K562 (cell line): ENCODE measurements around the gene IQUB. TPM values are rescaled to one million over a fixed set of nuclear protein-coding genes. Genes with fewer than 3 reads are reported as not detected.
A peak's percentile ranks its signal among the peaks of the same experiment; 100 is the strongest.

ENCODE experiments used
- ARID1B ChIP-seq: fragments of 450-650 bp; IDR thresholded peaks from 2 replicates; pipeline ENCODE4 v1.6.1; 2016; ENCODE audit warnings: antibody characterized with exemption, mild to moderate bottlenecking, inconsistent platforms
- BHLHE40 ChIP-seq: IDR thresholded peaks from 2 replicates; pipeline ENCODE4 v1.6.1; 2011; ENCODE audit warnings: low read length, improper control_type of control experiment
- CBFA2T2 ChIP-seq: fragments of 450-650 bp; conservative IDR thresholded peaks from 2 replicates; pipeline ENCODE4 v1.6.1; 2017; ENCODE audit warnings: mild to moderate bottlenecking
- CBX1 ChIP-seq: sonication (generic); IDR thresholded peaks from 2 replicates; pipeline ENCODE4 v1.6.1; 2016; ENCODE audit warnings: antibody characterized with exemption, low read depth, mild to moderate bottlenecking
- CXXC5 ChIP-seq: fragments of 250-450 bp; sonication (Bioruptor Pico); IDR thresholded peaks from 2 replicates; pipeline ENCODE4 v1.8.0; 2022; ENCODE audit warnings: inconsistent platforms, mild to moderate bottlenecking, moderate library complexity
- ETS2 ChIP-seq: IDR thresholded peaks from 2 replicates; pipeline ENCODE4 v1.6.1; 2016; ENCODE audit warnings: borderline replicate concordance, missing genetic modification characterization, mild to moderate bottlenecking, moderate library complexity, missing compliant biosample characterization; ENCODE audit not compliant: poor library complexity, severe bottlenecking
- FOXK2 ChIP-seq, 2 experiments: fragments of 450-650 bp; IDR thresholded peaks in 1 of 2; conservative IDR thresholded peaks in 1 of 2; 2 replicates each; pipeline ENCODE4 v1.6.1; 2016; ENCODE audit warnings: low read depth in 2 of 2, mild to moderate bottlenecking in 1 of 2
- GABPA ChIP-seq: fragments of 200-800 bp; sonication (Bioruptor generic); conservative IDR thresholded peaks from 2 replicates; pipeline ENCODE4 v1.6.1; 2016; ENCODE audit warnings: low read depth, missing genetic modification characterization, missing compliant biosample characterization
- HDAC3 ChIP-seq: fragments of 450-650 bp; IDR thresholded peaks from 2 replicates; pipeline ENCODE4 v1.6.1; 2018; ENCODE audit warnings: borderline replicate concordance, mild to moderate bottlenecking, moderate library complexity; ENCODE audit not compliant: partially characterized antibody
- PTRF ChIP-seq: fragments of 450-650 bp; IDR thresholded peaks from 2 replicates; pipeline ENCODE4 v1.6.1; 2016; ENCODE audit warnings: mild to moderate bottlenecking, missing genetic modification characterization, missing compliant biosample characterization
- SIN3A ChIP-seq, 2 experiments: fragments of 150-350 bp in 1 of 2; IDR thresholded peaks; 2 replicates each; pipeline ENCODE4 v1.6.1; 2011 to 2016; ENCODE audit warnings: borderline replicate concordance in 2 of 2, low read depth in 2 of 2, low read length in 2 of 2, mild to moderate bottlenecking in 2 of 2, moderate library complexity in 2 of 2; ENCODE audit not compliant: control insufficient read depth in 1 of 2
- TAF7 ChIP-seq: fragments of 450-650 bp; IDR thresholded peaks from 2 replicates; pipeline ENCODE4 v1.6.1; 2016; ENCODE audit warnings: missing genetic modification characterization, missing compliant biosample characterization
- TEAD1 ChIP-seq, 2 experiments: fragments of 450-650 bp in 1 of 2; sonication (generic) in 1 of 2; formaldehyde crosslinking; IDR thresholded peaks; 2 replicates each; pipeline versions ENCODE4 v1.4.0 to v1.8.0; 2020 to 2022; ENCODE audit warnings: mild to moderate bottlenecking in 2 of 2, missing genetic modification reagents in 1 of 2
- ZNF134 ChIP-seq: fragments of 250-450 bp; sonication (Bioruptor Pico); conservative IDR thresholded peaks from 2 replicates; pipeline ENCODE4 v1.4.0; 2020
- ZNF175 ChIP-seq: fragments of 200-800 bp; sonication (Bioruptor generic); IDR thresholded peaks from 2 replicates; pipeline ENCODE4 v1.6.1; 2016; ENCODE audit warnings: low read depth, mild to moderate bottlenecking, missing genetic modification characterization, missing compliant biosample characterization
- ZNF347 ChIP-seq: fragments of 450-650 bp; formaldehyde crosslinking; IDR thresholded peaks from 2 replicates; pipeline ENCODE4 v1.4.0; 2020; ENCODE audit warnings: low read depth, mild to moderate bottlenecking, moderate library complexity
- ZNF785 ChIP-seq: fragments of 250-450 bp; sonication (Bioruptor Pico); IDR thresholded peaks from 2 replicates; pipeline ENCODE4 v1.4.0; 2020; ENCODE audit warnings: mild to moderate bottlenecking
- polyA plus RNA-seq, 8 experiments: library from polyadenylated mRNA; depleted of rRNA in 4 of 8; stranded (reverse) in 5 of 8; unstranded in 3 of 8; fragments of >200 nt; fragmentation: Nextera tagmentation in 2 of 8; fragmentation: Illumina TruSeq in 1 of 8; extraction: Ambion mirVana in 2 of 8; extraction: Trizol in 1 of 8; gene quantifications; 2 replicates each; pipeline versions ENCODE4 v1.2.1 to v1.2.3, GENCODE V29; 2011 to 2014; ENCODE audit warnings: inconsistent platforms in 1 of 8, missing spikeins in 1 of 8
- total RNA-seq, 7 experiments: library from RNA; depleted of rRNA in 6 of 7; stranded (reverse); fragments of >200 nt in 6 of 7; fragmentation: Illumina TruSeq in 2 of 7; extraction: Trizol in 2 of 7; gene quantifications; 2 replicates each; pipeline versions ENCODE4 v1.2.1 to v1.2.3, GENCODE V29; 2011 to 2021; ENCODE audit warnings: low replicate concordance in 1 of 7
- TF ChIP-seq, protein P1 (sequence below): fragments of 250-450 bp; sonication (Bioruptor Pico); IDR thresholded peaks from 2 replicates; pipeline ENCODE4 v1.5.0; 2021; ENCODE audit warnings: mild to moderate bottlenecking, borderline replicate concordance
- TF ChIP-seq, protein P2 (sequence below): fragments of 450-650 bp; formaldehyde crosslinking; IDR thresholded peaks from 2 replicates; pipeline ENCODE4 v1.4.0; 2022; ENCODE audit warnings: missing genetic modification characterization
- TF ChIP-seq, protein P3 (sequence below): fragments of 450-650 bp; IDR thresholded peaks from one replicate; pipeline ENCODE4 v1.6.1; 2018; ENCODE audit warnings: mild to moderate bottlenecking, moderate library complexity; ENCODE audit not compliant: partially characterized antibody
- TF ChIP-seq, protein P4 (sequence below): fragments of 450-650 bp; formaldehyde crosslinking; IDR thresholded peaks from 2 replicates; pipeline ENCODE4 v1.4.0; 2022; ENCODE audit warnings: mild to moderate bottlenecking, moderate library complexity

IQUB gene
- total and polyA plus RNA-seq, 9 of the 15 experiments (the other 6 are each of a cell fraction or from before 2014, with no cell fraction given) = 0.62 to 2.6 (median 1.4) TPM

DNA sequence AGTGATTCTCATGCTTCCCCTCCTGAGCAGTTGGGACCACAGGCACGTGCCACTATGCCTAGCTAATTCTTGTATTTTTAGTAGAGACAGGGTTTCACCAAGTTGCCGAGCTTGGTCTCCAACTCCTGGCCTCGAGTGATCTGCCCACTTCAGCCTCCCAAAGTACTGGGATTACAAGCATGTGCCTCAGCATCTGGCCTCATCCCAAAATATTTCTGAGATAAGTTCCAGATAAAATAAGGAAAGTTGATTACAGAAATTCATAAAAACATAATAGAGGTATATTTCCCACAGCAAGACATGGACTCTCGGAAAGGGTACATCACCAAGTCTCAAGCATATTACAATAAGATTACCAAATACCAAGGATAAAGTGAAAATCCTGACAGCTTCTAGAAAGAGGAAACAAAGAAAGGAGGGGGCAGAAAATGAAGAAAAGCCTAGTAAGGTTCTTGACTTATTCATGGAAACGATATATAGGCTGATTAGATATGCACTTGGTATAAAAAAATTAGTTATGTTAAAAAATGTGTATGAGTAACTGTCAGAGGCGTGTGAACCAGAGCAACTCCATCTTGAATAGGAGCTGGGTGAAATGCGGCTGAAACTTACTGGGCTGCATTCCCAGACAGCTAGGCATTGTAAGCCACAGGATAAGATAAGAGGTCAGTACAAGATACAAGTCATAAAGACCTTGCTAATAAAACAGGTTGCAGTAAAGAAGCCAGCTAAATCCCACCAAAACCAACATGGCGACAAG is 35.0 kb downstream of the IQUB start (continued):
- TF ChIP-seq SIN3A (IDR thresholded peaks at IDR 0.05; ENCODE audit: borderline replicate concordance in 2 of 2, control insufficient read depth in 1 of 2, low read depth in 2 of 2, low read length in 2 of 2) (no peak), CBFA2T2 (no peak), FOXK2 (conservative IDR thresholded peaks at IDR 0.05 in 1 of 2, IDR thresholded peaks at IDR 0.05 in 1 of 2; ENCODE audit: low read depth in 2 of 2) (no peak), PTRF (tag) (peak; percentile 93), ZNF175 (CRISPR knock-in tag) (peak; percentile 99), ETS2 (tag) (peak; percentile 76), TEAD1 (CRISPR knock-in tag; IDR thresholded peaks at IDR 0.05) (peak in 1 of 2 experiments; percentile 97; a peak in 2 of 4 replicates), TAF7 (peak; percentile 44; the same call in 1 of the 2 replicates), CBX1 (no peak), ZNF785 (CRISPR knock-in tag) (no peak), ARID1B (no peak), ZNF347 (CRISPR knock-in tag) (0 out of 2 replicates have a peak, but pooled peaks have one; percentile 72), CXXC5 (peak; percentile 97), HDAC3 (no peak), ZNF134 (CRISPR knock-in tag) (peak; percentile 82), GABPA (0 out of 2 replicates have a peak, but pooled peaks have one; percentile 40), BHLHE40 (peak; percentile 29; the same call in 1 of the 2 replicates)
- TF ChIP-seq, protein P1, sequence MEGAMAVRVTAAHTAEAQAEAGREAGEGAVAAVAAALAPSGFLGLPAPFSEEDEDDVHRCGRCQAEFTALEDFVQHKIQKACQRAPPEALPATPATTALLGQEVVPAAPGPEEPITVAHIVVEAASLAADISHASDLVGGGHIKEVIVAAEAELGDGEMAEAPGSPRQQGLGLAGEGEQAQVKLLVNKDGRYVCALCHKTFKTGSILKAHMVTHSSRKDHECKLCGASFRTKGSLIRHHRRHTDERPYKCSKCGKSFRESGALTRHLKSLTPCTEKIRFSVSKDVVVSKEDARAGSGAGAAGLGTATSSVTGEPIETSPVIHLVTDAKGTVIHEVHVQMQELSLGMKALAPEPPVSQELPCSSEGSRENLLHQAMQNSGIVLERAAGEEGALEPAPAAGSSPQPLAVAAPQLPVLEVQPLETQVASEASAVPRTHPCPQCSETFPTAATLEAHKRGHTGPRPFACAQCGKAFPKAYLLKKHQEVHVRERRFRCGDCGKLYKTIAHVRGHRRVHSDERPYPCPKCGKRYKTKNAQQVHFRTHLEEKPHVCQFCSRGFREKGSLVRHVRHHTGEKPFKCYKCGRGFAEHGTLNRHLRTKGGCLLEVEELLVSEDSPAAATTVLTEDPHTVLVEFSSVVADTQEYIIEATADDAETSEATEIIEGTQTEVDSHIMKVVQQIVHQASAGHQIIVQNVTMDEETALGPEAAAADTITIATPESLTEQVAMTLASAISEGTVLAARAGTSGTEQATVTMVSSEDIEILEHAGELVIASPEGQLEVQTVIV (CRISPR knock-in tag) = peak; percentile 85
- TF ChIP-seq, protein P2, sequence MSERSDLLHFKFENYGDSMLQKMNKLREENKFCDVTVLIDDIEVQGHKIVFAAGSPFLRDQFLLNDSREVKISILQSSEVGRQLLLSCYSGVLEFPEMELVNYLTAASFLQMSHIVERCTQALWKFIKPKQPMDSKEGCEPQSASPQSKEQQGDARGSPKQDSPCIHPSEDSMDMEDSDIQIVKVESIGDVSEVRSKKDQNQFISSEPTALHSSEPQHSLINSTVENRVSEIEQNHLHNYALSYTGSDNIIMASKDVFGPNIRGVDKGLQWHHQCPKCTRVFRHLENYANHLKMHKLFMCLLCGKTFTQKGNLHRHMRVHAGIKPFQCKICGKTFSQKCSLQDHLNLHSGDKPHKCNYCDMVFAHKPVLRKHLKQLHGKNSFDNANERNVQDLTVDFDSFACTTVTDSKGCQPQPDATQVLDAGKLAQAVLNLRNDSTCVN = peak; percentile 90; the same call in 1 of the 2 replicates
- TF ChIP-seq, protein P3, sequence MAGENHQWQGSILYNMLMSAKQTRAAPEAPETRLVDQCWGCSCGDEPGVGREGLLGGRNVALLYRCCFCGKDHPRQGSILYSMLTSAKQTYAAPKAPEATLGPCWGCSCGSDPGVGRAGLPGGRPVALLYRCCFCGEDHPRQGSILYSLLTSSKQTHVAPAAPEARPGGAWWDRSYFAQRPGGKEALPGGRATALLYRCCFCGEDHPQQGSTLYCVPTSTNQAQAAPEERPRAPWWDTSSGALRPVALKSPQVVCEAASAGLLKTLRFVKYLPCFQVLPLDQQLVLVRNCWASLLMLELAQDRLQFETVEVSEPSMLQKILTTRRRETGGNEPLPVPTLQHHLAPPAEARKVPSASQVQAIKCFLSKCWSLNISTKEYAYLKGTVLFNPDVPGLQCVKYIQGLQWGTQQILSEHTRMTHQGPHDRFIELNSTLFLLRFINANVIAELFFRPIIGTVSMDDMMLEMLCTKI = no peak
- TF ChIP-seq, protein P4, sequence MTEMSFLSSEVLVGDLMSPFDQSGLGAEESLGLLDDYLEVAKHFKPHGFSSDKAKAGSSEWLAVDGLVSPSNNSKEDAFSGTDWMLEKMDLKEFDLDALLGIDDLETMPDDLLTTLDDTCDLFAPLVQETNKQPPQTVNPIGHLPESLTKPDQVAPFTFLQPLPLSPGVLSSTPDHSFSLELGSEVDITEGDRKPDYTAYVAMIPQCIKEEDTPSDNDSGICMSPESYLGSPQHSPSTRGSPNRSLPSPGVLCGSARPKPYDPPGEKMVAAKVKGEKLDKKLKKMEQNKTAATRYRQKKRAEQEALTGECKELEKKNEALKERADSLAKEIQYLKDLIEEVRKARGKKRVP = peak; percentile 90
